ENCODE measurements around the gene COG5.

COG5 gene

GRCh38 chr7:107161415-107161814 lies 402.3 kb downstream of the COG5 start:
- no peak for TF ChIP-seq EZH2 (IDR thresholded peaks at IDR 0.05; ENCODE audit: borderline replicate concordance, low read length)
- no peak for TF ChIP-seq CTCF (IDR thresholded peaks at IDR 0.05; ENCODE audit: low read length)
- no peak overlapping the region for H3K4me3 ChIP-seq (ENCODE audit: low read depth, low read length, poor library complexity, severe bottlenecking)
- H3K9me3 ChIP-seq (ENCODE audit: low read length) = no peaks in the 10 kb centered on the region
- no peaks in the 10 kb centered on the region for H4K20me1 ChIP-seq (ENCODE audit: insufficient read depth, low read length)
- H3K9me2 ChIP-seq (ENCODE audit: low read depth, low read length) = no peaks in the 10 kb centered on the region
- no peaks in the 10 kb centered on the region for H3K79me2 ChIP-seq (ENCODE audit: insufficient read depth, low read length)
- H3K27me3 ChIP-seq (ENCODE audit: insufficient read depth, low read length) = no peaks in the 10 kb centered on the region
- no peak overlapping the region for H3K27ac ChIP-seq (ENCODE audit: low read depth, low read length, poor library complexity, severe bottlenecking)
- no peaks in the 10 kb centered on the region for H3K36me3 ChIP-seq (ENCODE audit: insufficient read depth, low read length)
- H3K4me1 ChIP-seq (ENCODE audit: insufficient read depth, low read length, severe bottlenecking) = no peaks in the 10 kb centered on the region
- H2AFZ ChIP-seq (ENCODE audit: low read length) = no peak overlapping the region
- no peak overlapping the region for H3K9ac ChIP-seq (ENCODE audit: low read length)
- H3F3A ChIP-seq (ENCODE audit: insufficient read depth, low read length) = no peaks in the 10 kb centered on the region
- H3K4me2 ChIP-seq (ENCODE audit: low read length) = no peak overlapping the region

- no peak overlapping the region for H3K4me2 ChIP-seq (ENCODE audit: low read length)
- no peaks in the 10 kb centered on the region for H3K4me1 ChIP-seq (ENCODE audit: insufficient read depth, low read length, severe bottlenecking)
- H3K27ac ChIP-seq (ENCODE audit: low read depth, low read length, poor library complexity, severe bottlenecking) = no peak overlapping the region
- no peak overlapping the region for H3K9ac ChIP-seq (ENCODE audit: low read length)
- no peaks in the 10 kb centered on the region for H3F3A ChIP-seq (ENCODE audit: insufficient read depth, low read length)
- no peak overlapping the region for H2AFZ ChIP-seq (ENCODE audit: low read length)
- H4K20me1 ChIP-seq (ENCODE audit: insufficient read depth, low read length) = no peaks in the 10 kb centered on the region
- no peaks in the 10 kb centered on the region for H3K9me2 ChIP-seq (ENCODE audit: low read depth, low read length)
- TF ChIP-seq EZH2 (IDR thresholded peaks at IDR 0.05; ENCODE audit: borderline replicate concordance, low read length) = no peak
- TF ChIP-seq CTCF (IDR thresholded peaks at IDR 0.05; ENCODE audit: low read length) = no peak
- no peaks in the 10 kb centered on the region for H3K36me3 ChIP-seq (ENCODE audit: insufficient read depth, low read length)
- H3K4me3 ChIP-seq (ENCODE audit: low read depth, low read length, poor library complexity, severe bottlenecking) = no peak overlapping the region
- no peaks in the 10 kb centered on the region for H3K27me3 ChIP-seq (ENCODE audit: insufficient read depth, low read length)
- no peaks in the 10 kb centered on the region for H3K9me3 ChIP-seq (ENCODE audit: low read length)
- H3K79me2 ChIP-seq (ENCODE audit: insufficient read depth, low read length) = no peaks in the 10 kb centered on the region
These were observed 403.3 kb downstream of the COG5 start for GRCh38 chr7:107160389-107160788.

- Histone ChIP-seq H3K9me3 (ENCODE audit: low read length) (no peaks in the 10 kb centered on the region), H3K4me1 (ENCODE audit: insufficient read depth, low read length, severe bottlenecking) (no peaks in the 10 kb centered on the region), H3K27ac (ENCODE audit: low read depth, low read length, poor library complexity, severe bottlenecking) (no peak overlapping the region), H3K79me2 (ENCODE audit: insufficient read depth, low read length) (no peaks in the 10 kb centered on the region), H3K9ac (ENCODE audit: low read length) (no peak overlapping the region), H3K4me2 (ENCODE audit: low read length) (no peak overlapping the region), H3K4me3 (ENCODE audit: low read depth, low read length, poor library complexity, severe bottlenecking) (no peak overlapping the region), H3K36me3 (ENCODE audit: insufficient read depth, low read length) (no peaks in the 10 kb centered on the region), H3F3A (ENCODE audit: insufficient read depth, low read length) (no peaks in the 10 kb centered on the region), H4K20me1 (ENCODE audit: insufficient read depth, low read length) (no peaks in the 10 kb centered on the region), H2AFZ (ENCODE audit: low read length) (no peak overlapping the region), H3K9me2 (ENCODE audit: low read depth, low read length) (no peaks in the 10 kb centered on the region), H3K27me3 (ENCODE audit: insufficient read depth, low read length) (no peaks in the 10 kb centered on the region)
- TF ChIP-seq CTCF (IDR thresholded peaks at IDR 0.05; ENCODE audit: low read length) (no peak), EZH2 (IDR thresholded peaks at IDR 0.05; ENCODE audit: borderline replicate concordance, low read length) (no peak)
These were observed 405.7 kb downstream of the COG5 start for GRCh38 chr7:107158028-107158427.
